HG02870 (cell line): ENCODE data around the gene ACP6.
A peak's percentile ranks its signal among the peaks of the same experiment; 100 is the strongest.
"Not testable (repeated sequence)": the region's sequence is repeated elsewhere in the genome, so short reads cannot be mapped to it uniquely, and the experiment has no call there.

Experiments
- ATAC-seq: cut with Tn5 transposase; IDR thresholded peaks from one replicate; pipeline ENCODE4 v1.9.1; 2021; ENCODE audit warnings: mild to moderate bottlenecking, moderate library complexity; ENCODE audit not compliant: unreplicated experiment

ACP6 gene

DNA sequence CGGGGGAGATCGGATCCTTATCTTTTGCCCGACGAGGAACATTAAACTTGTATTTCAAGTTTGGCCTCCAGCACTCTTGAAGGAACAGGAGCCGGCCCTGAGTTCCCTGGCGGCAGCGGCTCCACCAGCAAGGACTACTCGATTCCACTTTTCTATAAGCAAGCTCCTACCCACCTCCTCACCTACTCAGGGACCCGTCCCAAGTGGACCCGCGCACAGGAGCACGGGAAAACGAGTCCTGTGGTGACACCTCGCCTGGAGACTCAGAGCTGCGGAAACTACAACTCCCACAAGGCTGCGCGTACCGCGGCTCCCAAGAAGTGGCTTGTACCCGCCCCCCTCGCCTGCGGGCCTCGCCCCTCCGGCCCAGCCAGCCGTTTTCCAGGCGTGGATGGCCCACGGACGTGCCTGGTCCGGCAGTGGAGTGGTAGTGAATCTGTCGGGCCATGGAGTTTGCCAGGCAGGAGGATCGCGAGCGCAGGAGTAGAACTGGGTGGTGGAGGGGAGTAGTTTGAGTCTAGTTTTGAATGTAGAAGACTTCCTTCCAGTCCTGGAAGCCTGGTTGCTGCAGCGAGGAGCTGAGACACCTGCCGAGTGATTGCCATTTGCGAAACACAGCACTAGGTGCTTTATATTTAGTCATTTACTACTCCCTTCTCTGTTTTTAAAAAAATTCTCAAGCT is at the start of gene ACP6:
Gene ACP6, minus strand, starts transcription at position 206 of the 683 bp plus-strand sequence. CDS start 476 bp downstream, outside the sequence.
- ATAC-seq, result peak; percentile 94

DNA sequence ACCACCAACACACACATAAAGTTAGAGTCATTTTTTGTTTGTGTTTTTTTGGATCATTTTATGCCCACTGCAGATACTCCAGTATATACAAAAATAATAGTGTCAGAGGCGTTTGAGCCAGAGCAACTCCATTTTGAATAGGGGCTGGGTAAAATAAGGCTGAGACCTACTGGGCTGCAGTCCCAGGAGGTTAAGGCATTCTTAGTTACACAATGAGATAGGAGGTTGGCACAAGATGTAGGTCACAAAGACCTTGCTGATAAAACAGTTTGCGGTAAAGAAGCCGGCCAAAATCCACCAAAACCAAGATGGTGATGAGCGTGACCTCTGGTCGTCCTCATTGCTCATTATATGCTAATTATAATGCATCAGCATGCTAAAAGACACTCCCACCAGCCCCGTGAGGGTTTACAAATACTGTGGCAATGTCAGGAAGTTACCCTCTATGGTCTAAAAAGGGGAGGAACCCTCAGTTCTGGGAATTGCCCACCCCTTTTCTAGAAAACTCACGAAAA is 49.4 kb upstream of the ACP6 start:
- no peak for ATAC-seq

DNA sequence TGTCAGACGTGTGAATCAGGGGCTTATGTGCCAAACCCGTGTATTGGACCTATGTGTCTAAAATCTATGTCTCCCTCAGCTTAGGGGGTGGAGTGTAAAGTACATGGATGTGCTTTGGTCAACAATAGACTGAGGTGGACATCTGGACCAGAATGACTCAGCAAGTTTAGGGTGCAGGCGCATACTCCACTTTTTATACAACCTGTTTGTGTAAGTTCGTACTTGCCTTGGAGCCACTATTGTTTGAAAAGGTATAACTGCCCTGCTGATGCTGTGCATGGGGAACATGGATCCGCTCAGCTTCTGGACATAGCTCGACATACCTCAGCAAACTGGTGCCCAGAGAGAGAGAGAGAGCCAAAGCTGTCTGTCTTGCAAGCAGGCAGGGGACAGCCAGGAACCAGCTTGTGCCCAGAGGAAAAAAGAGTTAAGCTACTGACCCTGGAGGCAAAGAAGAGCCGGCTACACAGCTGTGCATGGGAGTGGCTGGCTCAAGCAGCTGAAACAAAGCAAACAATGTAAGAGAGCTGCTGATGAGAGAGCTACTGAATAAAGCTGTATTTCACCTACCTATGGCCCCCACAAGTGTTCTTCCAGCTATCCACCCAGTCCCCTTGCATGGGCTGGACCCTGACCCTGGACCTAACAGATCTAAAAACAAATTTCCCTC is 48.8 kb upstream of the ACP6 start:
- ATAC-seq, result no peak

GRCh38 chr1:147717706-147718097 is 47.4 kb upstream of the ACP6 start:
- no peak for ATAC-seq

GRCh38 chr1:147717051-147717705 is 46.9 kb upstream of the ACP6 start:
- no peak for ATAC-seq

- ATAC-seq, result no peak
Observed at GRCh38 chr1:147712605-147713004, 42.3 kb upstream of the ACP6 start.

DNA sequence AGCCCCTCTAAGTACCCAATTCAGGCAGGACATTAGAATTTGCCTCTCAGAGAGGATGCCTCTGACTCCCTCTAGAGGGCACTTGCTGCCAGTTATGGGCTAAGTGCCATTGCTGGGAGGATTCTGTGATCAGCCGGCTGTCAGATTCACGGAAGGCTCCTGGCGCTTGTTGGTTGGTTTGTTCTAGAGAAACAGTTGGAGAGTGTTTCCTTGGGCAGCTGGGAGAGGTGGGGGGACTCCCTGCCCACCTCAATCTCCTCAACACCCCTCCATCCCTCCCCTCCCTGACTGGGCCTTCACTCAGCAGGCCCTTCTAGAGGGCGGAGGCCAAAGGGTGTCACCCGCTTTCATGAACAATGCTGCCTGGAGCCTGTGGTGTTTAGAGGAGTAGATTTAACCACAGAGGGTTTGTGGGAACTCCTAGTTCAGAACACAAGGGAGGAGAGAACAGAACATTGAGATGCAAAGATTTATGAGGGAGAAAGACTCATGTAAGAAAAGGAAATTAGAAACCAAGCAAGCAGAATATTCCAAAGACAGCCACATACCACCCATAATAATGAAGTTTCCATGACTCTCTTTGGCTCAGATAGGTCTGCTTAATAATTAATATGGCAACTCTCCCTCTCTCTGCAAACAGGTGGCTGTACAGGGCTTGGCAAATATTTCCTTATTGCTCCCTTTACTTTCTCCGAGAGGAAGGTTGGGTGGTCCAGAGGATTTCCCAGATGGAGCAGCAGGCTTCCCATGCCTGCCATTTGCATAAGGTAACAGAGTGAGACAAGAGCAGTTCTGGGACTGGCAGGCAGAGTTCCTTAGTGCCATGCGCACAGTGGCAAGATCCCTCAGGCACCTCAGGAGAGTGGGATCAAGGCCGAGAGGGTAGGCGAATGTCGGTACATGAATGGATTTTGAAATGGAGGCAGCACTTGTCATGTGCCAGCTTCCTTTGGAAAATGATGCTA is 30.0 kb upstream of the ACP6 start:
- no peak for ATAC-seq

GRCh38 chr1:147699686-147700041 is 29.3 kb upstream of the ACP6 start:
- ATAC-seq, result no peak

- no peak for ATAC-seq
Observed at GRCh38 chr1:147683163-147683763, 12.9 kb upstream of the ACP6 start.

GRCh38 chr1:147680608-147681235 is 10.4 kb upstream of the ACP6 start:
- ATAC-seq, result not testable (repeated sequence)

DNA sequence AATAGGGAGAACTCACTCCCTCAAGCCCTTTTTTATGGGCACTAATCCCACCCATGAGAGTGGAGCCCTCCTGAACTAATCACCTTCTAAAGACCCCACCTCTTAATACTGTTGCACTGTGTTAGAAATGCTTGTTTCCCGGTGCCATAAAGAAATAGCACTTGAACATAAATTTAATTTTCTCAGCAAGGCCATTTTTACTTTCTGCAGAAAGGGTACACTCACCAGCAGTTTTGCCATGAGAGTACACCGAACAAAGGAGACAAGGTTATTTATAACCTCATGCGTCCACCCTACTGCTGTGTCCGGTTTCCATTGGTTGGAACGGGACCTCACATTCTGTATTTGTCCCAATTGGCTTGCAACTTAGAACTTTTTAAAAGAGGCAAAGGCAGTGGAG is 7.4 kb upstream of the ACP6 start:
- not testable (repeated sequence) for ATAC-seq

GRCh38 chr1:147676311-147677085 is 6.2 kb upstream of the ACP6 start:
- ATAC-seq, result no peak

DNA sequence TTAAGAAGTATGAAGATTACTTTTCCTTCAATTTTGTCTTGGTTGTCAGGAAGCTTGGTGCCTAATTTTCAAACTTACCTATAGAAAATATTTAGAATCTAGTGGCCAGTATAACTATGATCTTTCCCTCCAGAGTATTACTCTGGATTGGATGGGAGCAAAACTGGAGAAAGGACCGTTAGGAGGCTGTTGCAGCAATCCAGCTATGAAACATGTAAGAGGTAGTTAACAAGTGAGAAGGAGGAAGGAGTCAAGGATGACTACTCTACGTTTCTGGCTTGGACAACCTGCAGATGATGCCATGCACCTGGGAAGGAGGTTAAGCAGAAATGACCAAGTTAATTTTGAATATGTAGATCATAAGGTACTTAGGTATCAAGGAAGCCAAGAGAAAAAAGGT is 3.5 kb upstream of the ACP6 start:
- ATAC-seq, result no peak

DNA sequence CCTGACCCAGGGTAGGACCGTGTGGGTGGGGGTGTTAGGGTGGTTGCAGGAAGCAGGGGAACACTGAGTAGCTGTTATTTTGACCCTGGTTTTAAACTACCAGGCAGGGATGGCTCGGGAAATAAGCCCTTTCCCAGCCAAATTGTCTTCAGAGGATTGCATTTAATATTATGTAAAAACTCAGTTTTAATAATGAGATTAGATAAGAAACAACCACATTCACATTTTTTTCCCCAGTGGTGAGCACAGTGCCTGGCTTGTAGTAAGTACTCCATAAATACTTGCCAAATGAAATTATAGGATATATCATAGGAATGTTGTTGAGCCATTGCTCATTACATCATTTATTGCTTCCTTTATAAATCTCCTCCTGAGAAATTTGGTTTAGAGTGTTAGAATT is 3.1 kb upstream of the ACP6 start:
- no peak for ATAC-seq

DNA sequence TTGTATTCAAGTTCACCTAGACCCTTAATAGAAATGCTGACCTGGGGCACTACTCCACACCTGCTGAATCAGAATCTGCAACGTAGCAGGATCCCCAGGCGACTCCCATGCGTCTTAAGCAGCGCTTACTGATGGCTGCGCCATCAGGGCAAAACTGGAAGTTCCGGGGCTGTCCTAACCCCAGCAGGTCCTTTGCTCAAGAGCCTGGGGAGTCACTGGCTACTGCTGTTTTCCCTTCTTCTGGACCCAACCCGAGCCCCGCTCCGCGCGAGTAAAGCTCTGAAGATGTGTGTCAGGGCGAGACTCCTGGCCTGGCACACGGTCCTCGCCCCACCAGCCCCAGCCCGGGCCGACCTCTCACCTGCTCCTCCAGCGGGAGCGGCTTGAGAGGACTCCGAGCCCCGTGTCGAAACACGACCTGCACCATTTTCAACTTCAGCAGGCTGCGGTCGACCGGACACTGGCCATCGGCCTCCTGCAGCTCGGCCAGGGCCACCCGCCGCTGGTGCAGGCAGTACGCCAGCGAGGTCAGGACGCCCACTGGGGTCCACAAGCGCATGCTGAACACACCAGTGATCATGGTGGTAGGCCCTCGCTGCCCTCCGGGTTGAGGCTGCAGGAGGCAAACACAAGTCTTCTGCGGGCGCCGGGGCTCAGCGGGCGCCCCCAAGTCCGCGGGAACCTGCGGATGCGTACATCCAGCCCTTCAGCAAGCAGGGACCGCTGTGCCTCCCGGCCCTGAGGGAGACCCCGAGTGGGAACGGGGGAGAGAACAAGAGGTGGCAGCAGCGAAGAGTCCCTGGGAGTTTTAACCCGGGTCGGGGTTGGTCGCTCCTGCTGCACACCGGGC is 630 bp downstream of the ACP6 start:
- ATAC-seq, result peak; percentile 40

- ATAC-seq, result no peak
Observed at GRCh38 chr1:147665521-147665920, 4.8 kb downstream of the ACP6 start.

- ATAC-seq, result no peak
Observed at GRCh38 chr1:147664206-147664605, 6.1 kb downstream of the ACP6 start.

DNA sequence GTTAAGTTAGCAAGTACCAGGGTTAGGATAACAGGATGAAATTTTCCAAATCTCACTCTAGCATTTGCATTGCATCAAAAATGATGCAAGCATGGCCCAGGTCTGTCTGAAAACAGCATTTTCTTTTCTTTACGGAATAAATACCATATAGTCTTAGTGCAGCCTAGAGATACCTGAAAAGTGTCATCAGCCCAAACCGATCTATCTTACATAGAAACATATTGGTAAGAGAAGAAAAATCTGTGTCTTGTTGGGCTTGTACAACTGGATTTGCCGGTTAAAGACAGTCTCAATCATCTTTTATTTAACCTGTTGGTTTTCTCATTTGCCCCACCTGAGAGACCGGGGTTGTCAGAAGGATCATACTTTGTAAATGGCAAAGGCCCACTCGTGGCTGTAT is 15.8 kb downstream of the ACP6 start:
- ATAC-seq, result no peak
